ENCODE results near the gene EML4.

DNA sequence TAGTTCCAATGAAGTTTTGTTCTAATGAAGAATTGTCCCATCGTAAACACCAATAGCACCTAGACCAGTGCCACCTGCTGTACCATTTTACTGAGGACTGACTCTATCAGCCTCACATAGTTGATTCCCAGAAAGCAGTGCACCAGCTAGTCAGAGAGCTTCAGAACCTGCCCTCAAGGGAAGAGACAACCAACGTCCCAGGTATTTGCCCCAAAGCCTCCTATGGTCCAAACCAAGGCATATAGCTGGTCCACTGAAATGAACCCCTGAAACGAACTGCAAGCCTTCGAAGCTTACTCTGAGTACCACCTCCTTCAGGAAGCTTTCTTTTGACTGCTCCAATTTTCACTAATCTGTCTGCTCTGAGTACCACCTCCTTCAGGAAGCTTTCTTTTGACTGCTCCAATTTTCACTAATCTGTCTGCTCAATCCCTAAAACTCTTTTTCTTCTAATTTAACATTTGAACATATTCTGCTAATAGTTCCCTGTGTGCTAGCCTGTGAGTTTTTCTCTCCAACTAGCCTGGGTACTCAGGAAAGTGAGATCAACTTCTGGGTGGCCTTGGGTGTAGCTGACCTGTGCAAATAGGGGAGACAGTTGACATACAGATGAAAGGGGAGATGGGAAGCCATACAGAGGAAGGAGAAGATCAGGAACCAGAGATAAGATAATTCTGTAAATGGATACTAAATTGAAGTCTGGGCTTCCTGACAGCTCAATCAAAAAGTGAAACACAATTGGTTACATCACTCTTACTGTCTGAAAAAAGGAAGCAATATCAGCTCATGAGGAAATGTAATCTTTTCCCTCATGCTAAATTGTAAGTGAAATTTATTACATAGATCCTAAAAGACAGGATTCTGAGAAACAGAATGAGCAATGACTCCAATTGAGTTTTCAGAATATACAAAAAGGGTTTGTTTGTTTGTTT lies 33.5 kb upstream of the EML4 start:
- no peak for TF ChIP-seq POLR2A (IDR thresholded peaks at IDR 0.05)
- no peak for TF ChIP-seq CTCF (IDR thresholded peaks at IDR 0.05)
